ENCODE measurements around the gene LAMA2. TPM values are rescaled to one million over a fixed set of nuclear protein-coding genes. Genes with fewer than 3 reads are reported as not detected.

LAMA2 gene
- total RNA-seq, 2 donors from 2014 or later, result 120 to 125 TPM

GRCh38 chr6:129105793-129106192 is 222.9 kb downstream of the LAMA2 start:
- DNase-seq (no peak), ATAC-seq (no peak)
- intact Hi-C loops (cut with DNase I), result no loop called here

- ATAC-seq (no peak), DNase-seq (no peak)
- intact Hi-C loops (cut with DNase I), result no loop called here
Observed at GRCh38 chr6:129108337-129108736, 225.4 kb downstream of the LAMA2 start.

- intact Hi-C loops (cut with DNase I), result no loop called here
- DNase-seq (no peak), ATAC-seq (peak in 1 of 2 donors; percentile 18)
Observed at GRCh38 chr6:129110690-129111343, 227.9 kb downstream of the LAMA2 start.

GRCh38 chr6:129111346-129111745 is 228.4 kb downstream of the LAMA2 start:
- ATAC-seq, result no peak
- no peak for DNase-seq
- intact Hi-C loops (cut with DNase I), result no loop called here

- no peak for DNase-seq
- intact Hi-C loops (cut with DNase I), result no loop called here
- ATAC-seq, result no peak
Observed at GRCh38 chr6:129111853-129112252, 228.9 kb downstream of the LAMA2 start.

- ATAC-seq (no peak), DNase-seq (no peak)
- intact Hi-C loops (cut with DNase I), result no loop called here
Observed at GRCh38 chr6:129112591-129112990, 229.7 kb downstream of the LAMA2 start.

- intact Hi-C loops (cut with DNase I), result no loop called here
- ATAC-seq (no peak), DNase-seq (no peak)
Observed at GRCh38 chr6:129113637-129114036, 230.7 kb downstream of the LAMA2 start.

GRCh38 chr6:129114636-129115391 is 231.9 kb downstream of the LAMA2 start:
- ATAC-seq (no peak), DNase-seq (no peak)
- intact Hi-C loops (cut with DNase I), result no loop called here

GRCh38 chr6:129115471-129115870 is 232.5 kb downstream of the LAMA2 start:
- DNase-seq (no peak), ATAC-seq (no peak)
- intact Hi-C loops (cut with DNase I), result no loop called here

- ATAC-seq (no peak), DNase-seq (no peak)
- intact Hi-C loops (cut with DNase I), result no loop called here
Observed at GRCh38 chr6:129117355-129117754, 234.4 kb downstream of the LAMA2 start.

GRCh38 chr6:129120856-129121638 is 238.1 kb downstream of the LAMA2 start:
- ATAC-seq (peak in 1 of 2 donors; percentile 62), DNase-seq (no peak)
- intact Hi-C loops (cut with DNase I), result no loop called here

- peak in 1 of 2 donors; percentile 31 for ATAC-seq
- intact Hi-C loops (cut with DNase I), result no loop called here
Observed at GRCh38 chr6:129124347-129124746, 241.4 kb downstream of the LAMA2 start.

GRCh38 chr6:129130106-129130505 is 247.2 kb downstream of the LAMA2 start:
- ATAC-seq (peak in 1 of 2 donors; percentile 26), DNase-seq (no peak)
- intact Hi-C loops (cut with DNase I), result no loop called here

More at GRCh38 chr6:129124347-129124746, 241.4 kb downstream of the LAMA2 start:
- DNase-seq, result no peak

- peak; percentile 70 to 87 for ATAC-seq
- intact Hi-C loops (cut with DNase I), result no loop called here
- peak; percentile 46 for DNase-seq
Observed at GRCh38 chr6:129130959-129131681, 248.2 kb downstream of the LAMA2 start.

- no peak for DNase-seq
- intact Hi-C loops (cut with DNase I), result no loop called here
- ATAC-seq, result peak; percentile 52 to 71
Observed at GRCh38 chr6:129133770-129134192, 250.8 kb downstream of the LAMA2 start.

GRCh38 chr6:129134535-129134934 is 251.6 kb downstream of the LAMA2 start:
- no peak for DNase-seq
- intact Hi-C loops (cut with DNase I), result no loop called here
- ATAC-seq, result peak; percentile 34 to 39

GRCh38 chr6:129135451-129135850 is 252.5 kb downstream of the LAMA2 start:
- ATAC-seq, result no peak
- no peak for DNase-seq
- intact Hi-C loops (cut with DNase I), result no loop called here

GRCh38 chr6:129136751-129137150 is 253.8 kb downstream of the LAMA2 start:
- intact Hi-C loops (cut with DNase I), result no loop called here
- DNase-seq (no peak), ATAC-seq (no peak)

GRCh38 chr6:129138739-129139405 is 255.9 kb downstream of the LAMA2 start:
- no peak for DNase-seq
- intact Hi-C loops (cut with DNase I), result no loop called here
- peak; percentile 24 to 51 for ATAC-seq
